GM21526 (cell line): ENCODE measurements around the gene CDC73.
A peak's percentile ranks its signal among the peaks of the same experiment; 100 is the strongest.
"Not testable (repeated sequence)": the region's sequence is repeated elsewhere in the genome, so short reads cannot be mapped to it uniquely, and the experiment has no call there.

Experiments
- ATAC-seq: cut with Tn5 transposase; IDR thresholded peaks from one replicate; pipeline ENCODE4 v1.9.1; 2021; ENCODE audit warnings: moderate library complexity; ENCODE audit not compliant: unreplicated experiment, low FRiP score

The CDC73 gene

GRCh38 chr1:193275773-193276172 lies 153.9 kb downstream of the CDC73 start:
- no peak for ATAC-seq

- ATAC-seq = no peak
Measured at GRCh38 chr1:193278968-193279367, 157.1 kb downstream of the CDC73 start.

GRCh38 chr1:193281894-193282293 lies 160.1 kb downstream of the CDC73 start:
- ATAC-seq = no peak

GRCh38 chr1:193283016-193283415 lies 161.2 kb downstream of the CDC73 start:
- ATAC-seq = no peak

GRCh38 chr1:193284219-193284618 lies 162.4 kb downstream of the CDC73 start:
- ATAC-seq = no peak

GRCh38 chr1:193285641-193286040 lies 163.8 kb downstream of the CDC73 start:
- no peak for ATAC-seq

GRCh38 chr1:193288548-193289080 lies 166.8 kb downstream of the CDC73 start:
- ATAC-seq = not testable (repeated sequence)

GRCh38 chr1:193293726-193294125 lies 171.9 kb downstream of the CDC73 start:
- no peak for ATAC-seq

GRCh38 chr1:193299038-193299437 lies 177.2 kb downstream of the CDC73 start:
- ATAC-seq = peak; percentile 73

- no peak for ATAC-seq
Measured at GRCh38 chr1:193301746-193302145, 179.9 kb downstream of the CDC73 start.

- no peak for ATAC-seq
Measured at GRCh38 chr1:193303849-193304248, 182.0 kb downstream of the CDC73 start.
